ENCODE data around the gene IDH3B. TPM values are rescaled to one million over a fixed set of nuclear protein-coding genes. Genes with fewer than 3 reads are reported as not detected.

IDH3B gene
- total and polyA plus RNA-seq, 2 of the 8 experiments (the other 6 are each of a cell fraction or from before 2014, with no cell fraction given) = 110 to 167 TPM

DNA sequence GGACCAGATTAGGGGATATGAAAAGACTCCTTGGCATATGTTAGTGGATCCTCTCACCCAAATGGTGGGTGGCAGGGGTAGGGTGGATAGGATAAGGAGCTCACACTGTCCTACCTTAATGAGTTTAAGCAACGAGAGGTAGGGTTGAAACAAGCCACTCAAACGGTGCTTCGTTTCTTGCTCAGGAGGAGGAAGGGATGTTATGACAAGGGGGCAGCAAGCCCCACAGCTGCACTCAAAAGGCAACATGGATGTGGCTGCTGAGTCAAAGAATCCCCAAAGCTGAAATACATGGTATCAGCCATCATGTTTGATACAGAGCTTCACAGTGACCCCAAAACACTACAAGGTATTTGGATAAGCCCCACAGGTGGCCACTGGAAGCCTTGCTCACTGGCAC, 8.4 kb upstream of the IDH3B start (continued):
- no peak for TF ChIP-seq SUZ12 (IDR thresholded peaks at IDR 0.05; ENCODE audit: low read length)

Data from H1 (cell line).